Spinal cord (tissue), 10 donors: ENCODE results near the gene EPB41L4B. TPM values are rescaled to one million over a fixed set of nuclear protein-coding genes. Genes with fewer than 3 reads are reported as not detected.

Experiments
- DNase-seq, 6 donors: peaks; one replicate each; pipeline versions ENCODE4 v3.0.0 to v3.0.0-alpha.2; 2013 to 2015; ENCODE audit warnings: low spot score in 6 of 6, low read depth in 4 of 6
- H3K27ac ChIP-seq: one replicate; pipeline ENCODE4 v1.5.1; 2013; ENCODE audit warnings: low read depth, low read length, control low read depth
- H3K27me3 ChIP-seq: one replicate; pipeline ENCODE4 v1.6.1; 2013; ENCODE audit warnings: low read length; ENCODE audit not compliant: control insufficient read depth, insufficient read depth
- H3K36me3 ChIP-seq: one replicate; pipeline ENCODE4 v1.6.1; 2013; ENCODE audit warnings: low read length; ENCODE audit not compliant: control insufficient read depth, insufficient read depth
- H3K4me1 ChIP-seq: one replicate; pipeline ENCODE4 v1.6.1; 2013; ENCODE audit warnings: low read length; ENCODE audit not compliant: control insufficient read depth, insufficient read depth
- H3K4me3 ChIP-seq: one replicate; pipeline ENCODE4 v1.5.1; 2013; ENCODE audit warnings: low read depth, low read length, control low read depth
- H3K9me3 ChIP-seq: one replicate; pipeline ENCODE4 v1.6.1; 2013; ENCODE audit warnings: low read length; ENCODE audit not compliant: control insufficient read depth, insufficient read depth
- WGBS: methylation state at CpG from one replicate; pipeline ENCODE4 v1.1.5; 2013; ENCODE audit warnings: missing lambda C conversion rate; ENCODE audit not compliant: insufficient coverage; 5-methylcytosine and 5-hydroxymethylcytosine counted together
- polyA plus RNA-seq, 2 donors: library from polyadenylated mRNA; unstranded; fragments of 120-200 nt; gene quantifications; one replicate each; pipeline ENCODE4 v1.2.1, GENCODE V29; 2013; ENCODE audit not compliant: insufficient read length in 2 of 2
- total RNA-seq, 2 donors: library from RNA; depleted of rRNA in 1 of 2; stranded (reverse); fragments of 120-200 nt in 1 of 2; fragments of >200 nt in 1 of 2; gene quantifications; one replicate each; pipeline versions ENCODE4 v1.2.3 to v1.2.4, GENCODE V29; 2013 to 2014
- donor health status: healthy.

The EPB41L4B gene
- total and polyA plus RNA-seq, 4 donors, result 12.2 to 42.8 (median 30.6) TPM

GRCh38 chr9:109325089-109325488, 4.2 kb upstream of the EPB41L4B start:
- no peak for DNase-seq
- Histone ChIP-seq H3K4me1 (peaks cover 16% of the 10 kb centered on the region), H3K36me3 (no peaks in the 10 kb centered on the region), H3K9me3 (no peaks in the 10 kb centered on the region), H3K27ac (no peak overlapping the region), H3K4me3 (no peak overlapping the region), H3K27me3 (no peaks in the 10 kb centered on the region)

- WGBS, result 90% methylated on average over 1 of the region's 3 CpGs
- Histone ChIP-seq H3K4me3 (no peak overlapping the region), H3K27ac (no peak overlapping the region), H3K27me3 (peaks cover 5% of the 10 kb centered on the region), H3K36me3 (no peaks in the 10 kb centered on the region), H3K4me1 (peaks cover 15% of the 10 kb centered on the region), H3K9me3 (no peaks in the 10 kb centered on the region)
- no peak for DNase-seq
These were observed 2.9 kb upstream of the EPB41L4B start for GRCh38 chr9:109323771-109324170.

- no peak overlapping the region for H3K27ac ChIP-seq
- peaks cover 5% of the 10 kb centered on the region for H3K27me3 ChIP-seq
- WGBS, result 67% methylated on average over 1 of the region's 5 CpGs
- no peaks in the 10 kb centered on the region for H3K9me3 ChIP-seq
- H3K4me1 ChIP-seq, result peaks cover 34% of the 10 kb centered on the region
- H3K4me3 ChIP-seq, result no peak overlapping the region
- H3K36me3 ChIP-seq, result no peaks in the 10 kb centered on the region
- no peak for DNase-seq
These were observed 868 bp upstream of the EPB41L4B start for GRCh38 chr9:109321727-109322126.

GRCh38 chr9:109320331-109320741, 523 bp downstream of the EPB41L4B start:
- no peak overlapping the region for H3K27ac ChIP-seq
- DNase-seq, result peak in 2 of 6 donors; percentile 27 to 43
- no peaks in the 10 kb centered on the region for H3K36me3 ChIP-seq
- WGBS, result under 1% methylated on average over 75 of the region's 77 CpGs
- H3K4me3 ChIP-seq, result no peak overlapping the region
- peaks cover 5% of the 10 kb centered on the region for H3K27me3 ChIP-seq
- H3K4me1 ChIP-seq, result peaks cover 48% of the 10 kb centered on the region
- no peaks in the 10 kb centered on the region for H3K9me3 ChIP-seq

- H3K4me3 ChIP-seq, result peak overlapping the region; percentile 72
- H3K9me3 ChIP-seq, result no peaks in the 10 kb centered on the region
- peak overlapping the region; percentile 63 for H3K27ac ChIP-seq
- peaks cover 5% of the 10 kb centered on the region for H3K27me3 ChIP-seq
- peak in 2 of 6 donors; percentile 38 to 53 for DNase-seq
- WGBS, result 0% methylated on average over 38 of the region's 42 CpGs
- no peaks in the 10 kb centered on the region for H3K36me3 ChIP-seq
- H3K4me1 ChIP-seq, result peaks cover 51% of the 10 kb centered on the region
These were observed 1.1 kb downstream of the EPB41L4B start for GRCh38 chr9:109319626-109320241.

GRCh38 chr9:109319017-109319625, 1.7 kb downstream of the EPB41L4B start:
- Histone ChIP-seq H3K36me3 (no peaks in the 10 kb centered on the region), H3K9me3 (no peaks in the 10 kb centered on the region), H3K4me1 (peaks cover 57% of the 10 kb centered on the region), H3K27ac (peak overlapping the region; percentile 63), H3K4me3 (peak overlapping the region; percentile 72), H3K27me3 (peaks cover 5% of the 10 kb centered on the region)
- DNase-seq, result peak in 1 of 6 donors; percentile 30
- 2% methylated on average over 39 of the region's 41 CpGs for WGBS

DNA sequence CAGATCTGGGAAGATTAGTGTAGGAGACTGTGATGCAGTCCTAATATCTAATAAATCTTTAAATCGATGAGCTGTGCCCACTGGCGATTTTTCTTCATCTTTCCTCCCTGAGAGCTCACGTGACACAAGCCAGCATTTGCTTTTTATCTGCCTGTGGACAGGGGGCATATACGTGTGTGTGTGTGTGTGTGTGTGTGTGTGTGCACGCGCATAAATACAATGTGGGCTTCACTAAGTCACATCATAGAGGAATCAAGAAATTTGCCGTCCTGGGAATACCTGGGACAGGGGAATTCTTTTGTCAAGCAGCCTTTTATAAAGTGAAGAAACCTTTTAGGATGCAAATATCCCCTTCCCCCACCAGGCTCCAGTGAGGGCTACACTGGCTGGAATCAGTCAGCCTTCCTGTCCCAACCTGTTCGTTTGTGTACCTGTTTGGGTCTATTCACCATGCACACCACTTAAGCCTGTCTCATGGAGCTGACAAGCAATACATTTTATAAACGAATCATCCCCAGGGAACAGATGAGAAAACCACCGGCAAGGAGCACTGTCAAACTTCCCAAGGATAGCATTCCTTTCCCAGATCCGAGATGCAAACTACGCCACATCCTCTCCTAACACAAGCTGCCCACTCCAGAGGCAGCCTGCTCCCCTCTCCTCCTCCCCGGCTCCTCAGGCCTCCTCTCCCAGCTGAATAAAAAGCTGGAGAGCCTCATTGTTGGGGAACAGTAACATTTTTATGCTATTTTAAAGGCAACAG, 2.7 kb downstream of the EPB41L4B start:
- Histone ChIP-seq H3K4me1 (peaks cover 66% of the 10 kb centered on the region), H3K27ac (peak overlapping the region; percentile 63), H3K4me3 (peak overlapping the region; percentile 72), H3K36me3 (peaks cover 2% of the 10 kb centered on the region), H3K27me3 (peaks cover 5% of the 10 kb centered on the region), H3K9me3 (no peaks in the 10 kb centered on the region)
- WGBS, result 30% methylated on average over 5 of the region's 13 CpGs
- DNase-seq, result peak in 2 of 6 donors; percentile 30 to 75

DNA sequence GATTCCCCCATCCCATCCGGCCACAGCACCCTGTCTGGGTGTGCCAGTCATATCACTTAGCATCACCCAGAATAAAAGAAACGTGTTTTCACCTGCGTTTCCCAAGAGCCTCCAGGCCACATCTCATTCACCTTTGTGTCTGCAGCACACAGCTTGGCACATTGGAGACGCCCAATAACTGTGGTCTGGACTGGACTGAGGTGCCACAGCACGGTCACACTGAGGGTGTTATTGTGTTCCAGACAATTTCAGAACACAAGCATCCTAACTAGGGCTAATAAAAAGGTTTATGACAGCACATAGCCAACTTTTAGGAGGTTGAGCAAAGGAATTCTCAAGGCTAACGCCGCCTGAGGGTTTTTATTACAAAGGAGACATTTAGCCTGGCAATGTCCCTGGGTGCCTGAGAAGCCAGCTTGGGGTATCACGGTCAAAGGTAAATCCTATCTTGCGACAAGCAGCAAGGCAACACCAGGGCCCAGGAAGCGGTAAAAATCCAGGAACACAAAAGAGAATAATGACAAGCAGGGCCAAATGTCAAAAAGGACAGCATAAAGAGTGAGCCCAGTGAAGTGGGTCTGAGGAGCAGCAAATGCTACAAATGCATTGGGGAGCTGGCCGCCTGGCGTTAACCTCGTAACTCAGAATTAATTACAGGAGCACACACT, 3.4 kb downstream of the EPB41L4B start:
- H3K27me3 ChIP-seq, result peaks cover 5% of the 10 kb centered on the region

GRCh38 chr9:109316207-109316640, 4.6 kb downstream of the EPB41L4B start:
- no peak overlapping the region for H3K4me3 ChIP-seq
- H3K36me3 ChIP-seq, result peaks cover 2% of the 10 kb centered on the region
- WGBS, result 19% methylated on average over 10 of the region's 12 CpGs
- DNase-seq, result peak in 3 of 6 donors; percentile 54 to 86 (median 79)
- no peaks in the 10 kb centered on the region for H3K9me3 ChIP-seq
- H3K27me3 ChIP-seq, result peaks cover 5% of the 10 kb centered on the region
- H3K4me1 ChIP-seq, result peaks cover 79% of the 10 kb centered on the region
- peak overlapping the region; percentile 50 for H3K27ac ChIP-seq

More for the DNA sequence above, 3.4 kb downstream of the EPB41L4B start:
- Histone ChIP-seq H3K9me3 (no peaks in the 10 kb centered on the region), H3K27ac (peak overlapping the region; percentile 43), H3K4me1 (peaks cover 72% of the 10 kb centered on the region), H3K4me3 (no peak overlapping the region), H3K36me3 (peaks cover 2% of the 10 kb centered on the region)
- 64% methylated on average over 9 of the region's 13 CpGs for WGBS
- DNase-seq, result no peak
